ENCODE measurements around the gene GNG7.
A peak's percentile ranks its signal among the peaks of the same experiment; 100 is the strongest.
"Not testable (repeated sequence)": the region's sequence is repeated elsewhere in the genome, so short reads cannot be mapped to it uniquely, and the experiment has no call there.

Gene GNG7

GRCh38 chr19:2511570-2511969 lies 190.9 kb downstream of the GNG7 start:
- no peak for DNase-seq (ENCODE audit: low read depth in 2 of 2)

- no peak for DNase-seq (ENCODE audit: low read depth in 2 of 2)
These were observed 193.4 kb downstream of the GNG7 start for GRCh38 chr19:2509096-2509495.

DNA sequence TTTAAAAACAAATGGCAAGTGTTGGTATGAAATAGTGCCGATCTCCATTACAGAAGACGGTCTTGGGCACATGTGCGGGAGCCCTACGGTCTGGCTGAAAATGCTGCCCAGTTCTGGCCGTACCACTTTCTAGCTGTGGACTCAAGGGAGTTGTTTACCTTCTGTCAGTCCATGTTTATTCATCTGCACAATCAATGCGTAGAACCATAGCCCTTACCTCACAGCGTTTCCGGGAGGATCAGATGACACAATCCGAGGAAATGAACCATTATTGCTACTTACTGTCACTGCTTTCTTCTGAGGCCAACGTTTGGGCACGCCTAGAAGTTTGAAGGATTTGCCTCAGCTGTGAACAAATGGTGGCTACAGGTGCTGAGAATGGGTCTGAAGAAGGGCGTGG lies 195.4 kb downstream of the GNG7 start:
- DNase-seq (ENCODE audit: low read depth in 2 of 2): no peak

- not testable (repeated sequence) for DNase-seq (ENCODE audit: low read depth in 2 of 2)
These were observed 195.8 kb downstream of the GNG7 start for GRCh38 chr19:2506656-2507055.

GRCh38 chr19:2503521-2504109 lies 198.9 kb downstream of the GNG7 start:
- DNase-seq (ENCODE audit: low read depth in 2 of 2): peak; percentile 63 to 67

DNA sequence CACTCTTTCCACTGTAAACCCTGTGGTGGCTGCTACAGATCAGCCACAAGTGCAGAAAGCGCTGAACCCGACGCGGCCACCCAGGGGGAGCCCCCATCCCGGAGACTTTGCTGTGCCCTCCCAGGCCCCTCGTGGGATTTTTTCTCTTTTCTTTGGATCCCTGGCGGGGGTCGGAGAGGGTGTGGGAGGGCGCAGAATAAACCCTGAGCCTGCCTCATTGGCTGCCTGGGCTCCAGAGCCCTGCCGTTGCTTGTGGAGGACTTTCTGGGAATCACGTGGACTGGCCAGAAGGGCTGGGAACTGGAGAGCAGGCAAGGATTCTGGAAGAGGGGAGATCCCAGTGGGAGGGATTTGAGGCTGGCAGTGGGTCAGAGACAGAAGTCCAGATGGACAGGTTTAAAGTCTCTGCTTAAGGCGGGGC lies 201.6 kb downstream of the GNG7 start:
- DNase-seq (ENCODE audit: low read depth in 2 of 2): no peak

DNA sequence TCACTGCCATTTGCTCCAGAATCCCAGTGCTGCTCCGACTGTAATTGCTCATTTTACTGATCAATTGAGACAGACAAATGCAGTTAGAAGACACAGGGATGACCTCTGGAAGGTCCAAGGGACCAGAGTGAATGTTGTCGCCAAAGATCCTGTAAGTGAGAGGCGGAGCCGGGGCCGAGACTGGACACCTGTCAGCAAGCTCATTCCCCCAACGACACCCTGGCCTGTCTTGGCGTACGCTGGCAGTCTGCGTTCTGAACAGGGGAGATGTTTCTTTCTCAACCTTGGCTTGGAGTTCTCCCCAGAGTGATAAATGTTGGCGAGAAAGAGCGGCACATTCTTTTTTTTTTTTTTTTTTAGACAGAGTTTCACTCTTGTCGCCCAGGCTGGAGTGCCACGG lies 202.3 kb downstream of the GNG7 start:
- no peak for DNase-seq (ENCODE audit: low read depth in 2 of 2)

- DNase-seq (ENCODE audit: low read depth in 2 of 2): no peak
These were observed 205.3 kb downstream of the GNG7 start for GRCh38 chr19:2497186-2497585.

- no peak for DNase-seq (ENCODE audit: low read depth in 2 of 2)
These were observed 206.7 kb downstream of the GNG7 start for GRCh38 chr19:2495651-2496316.

DNA sequence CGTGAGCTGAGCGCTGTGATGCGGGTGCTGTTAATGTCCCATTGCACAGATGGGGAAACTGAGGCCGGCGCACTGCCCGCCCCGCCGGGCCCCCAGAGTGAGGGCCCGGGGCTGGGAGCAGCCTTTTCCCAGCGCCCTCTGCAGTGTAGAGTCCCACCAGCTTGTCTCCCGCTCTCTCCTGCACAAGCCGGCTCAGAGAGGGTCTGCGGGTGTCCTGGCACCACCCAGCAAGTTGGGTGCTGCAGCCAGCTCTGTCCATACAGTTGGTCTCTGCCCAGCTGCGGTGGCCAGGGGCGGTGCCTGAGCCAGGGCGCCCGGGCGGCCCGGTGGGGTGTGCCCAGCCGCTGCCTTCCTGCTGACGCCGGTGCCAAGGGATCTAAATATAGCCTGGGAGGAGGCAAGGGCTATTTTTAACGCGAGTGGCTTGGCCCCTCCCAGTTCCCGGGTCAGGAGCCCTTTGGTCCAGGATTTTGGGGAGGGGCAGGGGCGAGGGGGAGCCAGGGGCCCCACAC lies 207.3 kb downstream of the GNG7 start:
- no peak for DNase-seq (ENCODE audit: low read depth in 2 of 2)

GRCh38 chr19:2494447-2495129 lies 207.9 kb downstream of the GNG7 start:
- DNase-seq (ENCODE audit: low read depth in 2 of 2): no peak

DNA sequence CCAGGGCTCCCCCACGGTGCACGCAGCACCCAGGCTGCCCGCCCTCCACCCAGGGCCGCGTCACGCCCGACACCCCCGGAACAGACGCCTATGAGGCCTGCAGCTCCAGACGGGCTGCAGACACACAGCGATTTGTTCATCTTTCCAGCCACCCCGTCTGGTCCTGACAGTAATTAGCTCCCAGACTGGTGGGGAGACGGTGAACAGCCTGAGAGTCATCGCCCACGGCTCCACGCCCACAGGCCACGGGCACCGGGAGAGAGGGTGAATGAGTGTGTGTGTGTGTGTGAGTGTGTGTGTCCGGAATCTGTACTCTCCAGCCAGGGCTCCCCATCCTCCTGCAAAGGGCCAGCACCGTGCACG lies 208.4 kb downstream of the GNG7 start:
- DNase-seq (ENCODE audit: low read depth in 2 of 2): no peak

- DNase-seq (ENCODE audit: low read depth in 2 of 2): not testable (repeated sequence)
These were observed 209.0 kb downstream of the GNG7 start for GRCh38 chr19:2493448-2493847.

- no peak for DNase-seq (ENCODE audit: low read depth in 2 of 2)
These were observed 209.6 kb downstream of the GNG7 start for GRCh38 chr19:2492870-2493269.

GRCh38 chr19:2491130-2491801 lies 211.2 kb downstream of the GNG7 start:
- no peak for DNase-seq (ENCODE audit: low read depth in 2 of 2)

- no peak for DNase-seq (ENCODE audit: low read depth in 2 of 2)
These were observed 211.8 kb downstream of the GNG7 start for GRCh38 chr19:2490659-2491058.

DNA sequence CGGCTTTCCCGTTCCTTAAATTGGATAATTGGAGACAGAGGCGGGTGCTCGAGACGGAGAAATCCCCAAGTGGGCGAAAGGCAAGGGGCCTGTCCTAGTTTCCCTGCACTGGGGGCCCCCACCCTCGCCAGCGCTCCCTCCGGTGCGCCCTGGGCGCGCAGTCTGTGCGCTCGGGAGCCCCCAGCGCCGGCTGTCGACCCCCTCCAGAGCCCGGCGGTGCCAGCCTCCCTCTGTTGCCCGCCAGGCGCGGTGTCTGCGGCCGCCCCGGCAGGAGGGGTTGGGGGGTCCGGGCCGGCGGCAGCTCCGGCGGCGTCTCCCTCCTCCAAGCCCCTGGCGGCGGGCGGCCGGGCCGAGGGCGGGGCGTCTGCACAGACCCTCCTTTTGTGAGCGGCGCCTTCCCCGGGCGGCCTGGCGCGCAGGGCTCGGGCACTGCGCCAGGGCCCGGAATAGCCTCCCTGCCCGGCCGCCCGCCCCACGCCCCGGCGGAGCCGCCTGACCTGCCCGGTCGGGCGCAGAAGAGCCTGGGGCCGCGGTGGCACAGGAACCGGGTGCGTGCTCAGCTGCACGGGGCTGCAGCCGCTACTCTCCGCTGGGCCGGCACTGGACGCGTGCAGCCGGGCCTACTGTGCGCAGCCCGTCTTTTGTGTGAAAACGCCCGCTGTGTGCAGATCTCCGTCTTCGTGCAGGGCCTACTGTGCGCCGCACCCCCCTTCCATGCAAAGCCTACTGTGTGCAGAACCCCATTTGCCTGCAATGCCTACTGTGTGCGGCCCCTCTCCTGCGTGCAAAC lies 213.4 kb downstream of the GNG7 start:
- no peak for DNase-seq (ENCODE audit: low read depth in 2 of 2)

- DNase-seq (ENCODE audit: low read depth in 2 of 2): no peak
These were observed 214.0 kb downstream of the GNG7 start for GRCh38 chr19:2488405-2488941.

- DNase-seq (ENCODE audit: low read depth in 2 of 2): no peak
These were observed 214.7 kb downstream of the GNG7 start for GRCh38 chr19:2487842-2488241.

DNA sequence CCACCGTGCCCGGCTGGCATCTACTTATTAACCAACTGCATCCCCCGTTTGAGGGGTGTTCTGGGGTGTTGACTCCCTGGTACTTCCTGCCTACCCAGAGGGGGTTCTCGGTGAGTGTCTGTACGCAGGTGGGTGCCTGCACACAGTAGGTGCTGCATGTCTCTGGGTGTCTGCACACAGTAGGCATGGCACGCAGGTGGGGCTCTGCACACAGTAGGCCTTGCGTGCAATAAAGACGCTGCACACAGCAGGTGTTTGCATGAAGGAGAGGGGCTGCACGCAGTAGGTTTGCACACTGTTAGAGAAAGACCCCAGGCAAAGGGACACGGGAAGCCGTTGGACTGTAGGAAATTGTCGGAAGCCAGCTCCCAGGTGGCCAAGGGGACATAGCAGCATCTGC lies 215.4 kb downstream of the GNG7 start:
- no peak for DNase-seq (ENCODE audit: low read depth in 2 of 2)

DNA sequence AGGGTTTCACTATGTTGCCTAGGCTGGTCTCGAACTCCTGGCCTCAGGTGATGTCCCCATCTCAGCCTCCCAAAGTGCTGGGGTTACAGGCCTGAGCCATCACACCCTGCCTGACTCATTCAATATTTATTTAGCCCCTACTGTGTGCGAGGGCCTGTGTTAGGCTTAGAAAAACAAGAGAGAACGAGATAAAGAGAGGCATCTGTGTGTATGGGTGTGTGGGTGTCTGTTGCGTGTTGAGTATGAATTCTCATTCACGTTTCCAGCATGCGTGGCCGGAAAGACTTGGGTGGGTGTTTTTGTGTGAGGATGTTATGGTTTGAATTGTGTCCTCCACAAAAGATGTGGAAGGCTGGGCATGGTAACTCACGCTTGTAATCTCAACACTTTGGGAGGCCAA lies 217.1 kb downstream of the GNG7 start:
- DNase-seq (ENCODE audit: low read depth in 2 of 2): no peak
